ENCODE data around the gene LRIG2. TPM values are rescaled to one million over a fixed set of nuclear protein-coding genes. Genes with fewer than 3 reads are reported as not detected.
A peak's percentile ranks its signal among the peaks of the same experiment; 100 is the strongest.
"Not testable (repeated sequence)": the region's sequence is repeated elsewhere in the genome, so short reads cannot be mapped to it uniquely, and the experiment has no call there.

The LRIG2 gene
- total and polyA plus RNA-seq, 3 donors from 2014 or later = 10.6 to 27.7 (median 26.0) TPM

DNA sequence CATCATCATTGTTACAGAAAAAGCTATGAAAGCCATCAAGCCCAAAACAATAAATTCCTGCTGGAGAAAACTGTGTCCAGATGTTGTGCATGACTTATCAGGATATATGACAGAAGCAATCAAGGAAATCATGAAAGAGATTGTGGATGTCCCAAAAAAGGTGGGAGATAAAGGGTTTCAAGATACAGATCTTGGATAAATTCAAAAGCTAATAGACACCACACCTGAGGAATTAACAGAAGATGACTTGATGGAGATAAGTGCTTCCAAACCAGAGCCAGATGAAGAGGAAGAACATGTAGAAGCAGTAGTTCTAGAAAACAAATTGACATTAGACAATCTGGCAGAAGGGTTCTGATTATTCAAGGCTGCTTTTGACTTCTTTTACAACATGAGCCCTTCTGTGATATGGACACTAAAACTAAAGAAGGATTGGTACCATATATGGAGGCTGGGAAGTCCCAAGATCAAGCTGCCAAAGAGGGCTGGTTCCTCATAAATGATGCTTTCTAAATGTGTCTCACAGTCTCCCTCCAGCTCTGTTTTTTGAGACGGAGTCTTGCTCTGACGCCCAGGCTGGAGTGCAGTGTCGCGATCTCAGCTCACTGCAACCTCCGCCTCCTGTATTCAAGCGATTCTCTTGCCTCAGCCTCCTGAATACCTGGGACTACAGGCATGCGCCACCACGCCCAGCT lies 32.1 kb upstream of the LRIG2 start:
- intact Hi-C loops (cut with DNase I; ENCODE audit: low total_unique reads) = loop anchor here (5.0 kb wide), 1 partner anchor 159 kb away; no protein-coding TSS in a partner anchor
- no peak overlapping the region for H3K4me3 ChIP-seq

DNA sequence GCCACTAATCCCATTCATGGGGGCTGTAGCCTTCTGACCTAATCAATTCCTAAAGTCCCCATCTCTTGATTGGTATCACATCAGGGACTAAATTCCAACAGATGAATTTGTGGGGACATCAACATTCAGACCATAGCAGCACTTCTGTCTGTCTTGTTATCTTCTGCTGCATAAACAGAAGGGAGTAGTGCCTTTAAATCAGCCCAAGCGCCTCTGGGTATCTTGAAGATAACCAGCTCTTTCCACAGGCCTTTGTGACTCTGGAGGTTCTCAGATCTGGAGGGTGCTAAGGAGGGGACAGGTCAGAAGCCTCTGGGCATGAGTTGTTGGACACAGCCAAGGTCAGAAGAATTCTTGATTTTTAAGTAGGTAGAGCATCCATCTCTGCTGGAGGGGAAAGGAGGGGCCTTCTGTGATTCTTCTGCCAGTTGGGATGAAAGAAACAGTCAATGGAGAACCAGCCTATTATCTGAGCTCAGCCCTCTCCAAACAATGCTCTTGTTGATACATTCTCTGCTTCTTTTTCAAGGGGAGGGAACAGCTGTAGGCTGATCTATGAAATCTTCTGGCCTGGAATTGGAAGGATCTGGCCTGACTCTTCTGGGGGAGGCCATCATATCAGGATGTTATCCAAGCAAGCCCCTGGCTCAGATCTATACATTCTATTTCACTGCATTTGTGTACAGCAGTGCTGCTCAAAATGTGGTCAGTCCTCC lies 31.3 kb upstream of the LRIG2 start:
- TF ChIP-seq, protein P1, sequence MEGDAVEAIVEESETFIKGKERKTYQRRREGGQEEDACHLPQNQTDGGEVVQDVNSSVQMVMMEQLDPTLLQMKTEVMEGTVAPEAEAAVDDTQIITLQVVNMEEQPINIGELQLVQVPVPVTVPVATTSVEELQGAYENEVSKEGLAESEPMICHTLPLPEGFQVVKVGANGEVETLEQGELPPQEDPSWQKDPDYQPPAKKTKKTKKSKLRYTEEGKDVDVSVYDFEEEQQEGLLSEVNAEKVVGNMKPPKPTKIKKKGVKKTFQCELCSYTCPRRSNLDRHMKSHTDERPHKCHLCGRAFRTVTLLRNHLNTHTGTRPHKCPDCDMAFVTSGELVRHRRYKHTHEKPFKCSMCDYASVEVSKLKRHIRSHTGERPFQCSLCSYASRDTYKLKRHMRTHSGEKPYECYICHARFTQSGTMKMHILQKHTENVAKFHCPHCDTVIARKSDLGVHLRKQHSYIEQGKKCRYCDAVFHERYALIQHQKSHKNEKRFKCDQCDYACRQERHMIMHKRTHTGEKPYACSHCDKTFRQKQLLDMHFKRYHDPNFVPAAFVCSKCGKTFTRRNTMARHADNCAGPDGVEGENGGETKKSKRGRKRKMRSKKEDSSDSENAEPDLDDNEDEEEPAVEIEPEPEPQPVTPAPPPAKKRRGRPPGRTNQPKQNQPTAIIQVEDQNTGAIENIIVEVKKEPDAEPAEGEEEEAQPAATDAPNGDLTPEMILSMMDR (IDR thresholded peaks at IDR 0.05) = no peak
- no peak for TF ChIP-seq POLR2A (IDR thresholded peaks at IDR 0.05)
- peak; percentile 32 for DNase-seq
- intact Hi-C loops (cut with DNase I; ENCODE audit: low total_unique reads) = loop anchor here (5.0 kb wide), 1 partner anchor 159 kb away; no protein-coding TSS in a partner anchor
- no peak overlapping the region for H3K4me3 ChIP-seq
- H3K9me3 ChIP-seq = no peaks in the 10 kb centered on the region
- WGBS, 2 donors = 0 to 33% methylated on average over 1 of the region's 1 CpG
- no peaks in the 10 kb centered on the region for H3K36me3 ChIP-seq (ENCODE audit: low read depth, missing control alignments)
- no peak overlapping the region for H3K27ac ChIP-seq
- H3K27me3 ChIP-seq = no peaks in the 10 kb centered on the region
- peaks cover 23% of the 10 kb centered on the region for H3K4me1 ChIP-seq

More for the DNA sequence above, 32.1 kb upstream of the LRIG2 start:
- TF ChIP-seq, protein P1 (IDR thresholded peaks at IDR 0.05) = no peak
- no peak for TF ChIP-seq POLR2A (IDR thresholded peaks at IDR 0.05)
- H3K36me3 ChIP-seq (ENCODE audit: low read depth, missing control alignments) = no peaks in the 10 kb centered on the region
- no peak overlapping the region for H3K27ac ChIP-seq
- DNase-seq = no peak
- H3K4me1 ChIP-seq = peaks cover 23% of the 10 kb centered on the region
- no peaks in the 10 kb centered on the region for H3K27me3 ChIP-seq
- WGBS, 2 donors = 75 to 85% methylated on average over 8 of the region's 8 CpGs
- no peaks in the 10 kb centered on the region for H3K9me3 ChIP-seq

DNA sequence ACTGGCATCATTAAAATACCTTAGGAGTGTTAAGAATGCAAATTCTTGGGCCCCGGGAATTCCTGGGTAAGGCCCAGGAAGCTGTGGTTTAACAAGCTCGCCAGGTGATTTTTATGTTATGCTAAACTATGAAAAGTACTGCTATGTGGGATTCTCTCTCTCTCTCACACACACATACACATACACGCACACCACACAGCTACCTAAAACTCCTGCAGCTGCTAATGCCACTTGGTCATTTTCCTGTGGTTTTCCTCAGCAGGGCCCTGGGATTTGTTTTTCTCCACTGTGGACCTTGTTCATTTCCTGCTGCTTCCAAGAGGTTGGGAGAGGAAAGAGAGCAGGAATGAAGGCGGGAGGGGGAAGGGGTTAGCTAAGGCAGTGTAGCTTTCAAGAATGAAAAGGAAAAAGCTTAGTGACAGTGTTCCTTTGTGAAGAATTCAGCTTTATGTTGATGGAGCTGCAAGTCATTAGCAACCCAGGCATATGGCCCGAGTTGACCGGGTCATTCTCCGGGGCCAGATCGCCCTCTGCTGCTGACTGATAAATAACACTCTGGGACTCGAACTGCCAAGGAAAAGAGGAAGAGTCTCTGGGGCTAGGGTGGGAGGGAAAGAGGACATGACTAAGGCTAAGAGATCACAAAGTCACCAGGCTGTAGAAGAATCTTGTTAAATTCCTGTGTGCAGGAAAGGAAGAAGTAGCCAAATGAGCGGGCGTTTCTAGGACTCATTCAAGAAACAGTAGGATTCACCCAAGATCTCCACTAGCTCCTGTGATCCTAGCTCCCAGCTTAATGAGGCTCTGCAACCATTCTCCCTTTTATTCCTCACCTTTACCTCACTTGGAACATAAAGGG lies 30.5 kb upstream of the LRIG2 start:
- intact Hi-C loops (cut with DNase I; ENCODE audit: low total_unique reads) = loop anchor here (5.0 kb wide), 1 partner anchor 160 kb away; no protein-coding TSS in a partner anchor

DNA sequence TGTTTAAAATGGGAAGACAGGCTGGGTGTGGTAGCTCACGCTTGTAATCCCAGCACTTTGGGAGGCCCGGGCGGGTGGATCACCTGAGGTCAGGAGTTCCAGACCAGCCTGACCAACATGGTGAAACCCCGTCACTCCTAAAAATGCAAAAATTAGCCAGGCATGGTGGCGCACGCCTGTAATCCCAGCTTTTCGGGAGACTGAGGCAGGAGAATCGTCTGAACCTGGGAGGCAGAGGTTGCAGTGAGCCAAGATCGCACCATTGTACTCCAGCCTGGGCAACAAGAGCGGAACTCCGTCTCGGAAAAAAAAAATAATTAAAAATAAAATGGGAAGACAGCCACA lies 29.9 kb upstream of the LRIG2 start:
- WGBS, 2 donors = 58 to 77% methylated on average over 12 of the region's 12 CpGs
- not testable (repeated sequence) for H3K27ac ChIP-seq; H3K4me3 ChIP-seq; DNase-seq; H3K9me3 ChIP-seq; H3K36me3 ChIP-seq (ENCODE audit: low read depth, missing control alignments); H3K27me3 ChIP-seq
- peaks cover 23% of the 10 kb centered on the region for H3K4me1 ChIP-seq
- intact Hi-C loops (cut with DNase I; ENCODE audit: low total_unique reads) = loop anchor here (5.0 kb wide), 1 partner anchor 161 kb away; no protein-coding TSS in a partner anchor

More for the DNA sequence above, 30.5 kb upstream of the LRIG2 start:
- Histone ChIP-seq H3K27ac (peak overlapping the region in 1 of 2 donors; percentile 12), H3K4me3 (no peak overlapping the region), H3K9me3 (no peaks in the 10 kb centered on the region), H3K27me3 (no peaks in the 10 kb centered on the region), H3K4me1 (peaks cover 23% of the 10 kb centered on the region), H3K36me3 (ENCODE audit: low read depth, missing control alignments) (no peaks in the 10 kb centered on the region)
- peak; percentile 85 for DNase-seq
- TF ChIP-seq, protein P1 (IDR thresholded peaks at IDR 0.05) = peak; percentile 26 to 57 (median 55)
- TF ChIP-seq POLR2A (IDR thresholded peaks at IDR 0.05) = no peak
- 34 to 40% methylated on average over 11 of the region's 11 CpGs for WGBS, 2 donors

DNA sequence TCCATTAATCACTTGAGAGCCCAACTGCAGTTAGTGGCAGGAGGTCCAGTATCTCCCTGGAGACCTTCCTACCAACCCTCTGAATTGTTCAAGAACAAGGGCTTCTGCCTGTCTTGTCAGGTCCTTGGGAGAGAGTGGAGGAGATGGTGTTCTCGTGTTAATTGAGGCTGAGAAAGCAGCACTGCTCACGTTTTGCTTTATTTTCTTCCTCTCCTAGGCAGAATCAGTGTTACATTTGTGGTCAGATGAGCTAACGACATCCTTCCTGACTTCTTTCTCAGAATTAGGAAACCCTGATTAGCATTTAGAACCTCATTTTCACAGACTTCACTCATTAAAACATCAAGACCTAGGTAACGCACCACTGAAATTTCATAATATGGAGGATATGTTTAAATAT lies 26.4 kb upstream of the LRIG2 start:
- H3K27me3 ChIP-seq = no peaks in the 10 kb centered on the region
- no peaks in the 10 kb centered on the region for H3K36me3 ChIP-seq (ENCODE audit: low read depth, missing control alignments)
- DNase-seq = no peak
- intact Hi-C loops (cut with DNase I; ENCODE audit: low total_unique reads) = no loop called here
- TF ChIP-seq, protein P1 (IDR thresholded peaks at IDR 0.05) = no peak
- TF ChIP-seq POLR2A (IDR thresholded peaks at IDR 0.05) = no peak
- no peak overlapping the region for H3K4me3 ChIP-seq
- 75 to 79% methylated on average over 4 of the region's 4 CpGs for WGBS, 2 donors
- no peaks in the 10 kb centered on the region for H3K9me3 ChIP-seq
- no peak overlapping the region for H3K27ac ChIP-seq
- H3K4me1 ChIP-seq = peaks cover 14% of the 10 kb centered on the region

All from testis (tissue), 3 donors.